Body of pancreas (tissue), 4 donors: ENCODE data around the gene DBF4B.

Experiments used
- POLR2A ChIP-seq, 3 donors: fragments of 450-650 bp; IDR thresholded peaks; one replicate each; pipeline ENCODE4 v1.6.1; 2016; ENCODE audit warnings: antibody characterized with exemption in 3 of 3, mild to moderate bottlenecking in 2 of 3
- TF ChIP-seq, protein P1 (sequence below), 7 experiments: fragments of 450-650 bp in 4 of 7; fragments of 200-600 bp in 3 of 7; sonication (generic) in 3 of 7; IDR thresholded peaks; one replicate each; pipeline ENCODE4 v1.5.1; 2016 to 2019; ENCODE audit warnings: antibody characterized with exemption in 7 of 7

DNA sequence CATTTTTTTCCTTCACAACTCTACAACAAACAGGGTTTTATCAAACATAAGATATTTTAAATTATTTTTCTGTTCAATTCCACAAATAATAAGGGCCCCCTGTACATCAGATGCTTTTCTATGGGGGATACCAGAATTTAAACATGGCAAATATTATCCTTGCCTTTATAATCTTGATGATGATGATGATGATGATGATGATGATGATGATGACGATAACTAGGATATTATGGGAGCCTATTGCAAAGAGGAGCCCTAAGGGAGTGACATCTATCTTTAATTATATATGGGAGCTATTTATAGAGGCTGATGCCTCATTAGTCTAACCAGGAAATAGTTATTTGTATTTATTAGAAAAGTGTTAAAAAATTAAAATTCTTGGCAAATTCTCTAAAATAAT lies 45.4 kb upstream of the DBF4B start:
- TF ChIP-seq, protein P1, sequence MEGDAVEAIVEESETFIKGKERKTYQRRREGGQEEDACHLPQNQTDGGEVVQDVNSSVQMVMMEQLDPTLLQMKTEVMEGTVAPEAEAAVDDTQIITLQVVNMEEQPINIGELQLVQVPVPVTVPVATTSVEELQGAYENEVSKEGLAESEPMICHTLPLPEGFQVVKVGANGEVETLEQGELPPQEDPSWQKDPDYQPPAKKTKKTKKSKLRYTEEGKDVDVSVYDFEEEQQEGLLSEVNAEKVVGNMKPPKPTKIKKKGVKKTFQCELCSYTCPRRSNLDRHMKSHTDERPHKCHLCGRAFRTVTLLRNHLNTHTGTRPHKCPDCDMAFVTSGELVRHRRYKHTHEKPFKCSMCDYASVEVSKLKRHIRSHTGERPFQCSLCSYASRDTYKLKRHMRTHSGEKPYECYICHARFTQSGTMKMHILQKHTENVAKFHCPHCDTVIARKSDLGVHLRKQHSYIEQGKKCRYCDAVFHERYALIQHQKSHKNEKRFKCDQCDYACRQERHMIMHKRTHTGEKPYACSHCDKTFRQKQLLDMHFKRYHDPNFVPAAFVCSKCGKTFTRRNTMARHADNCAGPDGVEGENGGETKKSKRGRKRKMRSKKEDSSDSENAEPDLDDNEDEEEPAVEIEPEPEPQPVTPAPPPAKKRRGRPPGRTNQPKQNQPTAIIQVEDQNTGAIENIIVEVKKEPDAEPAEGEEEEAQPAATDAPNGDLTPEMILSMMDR (IDR thresholded peaks at IDR 0.05) = no peak
- TF ChIP-seq POLR2A (IDR thresholded peaks at IDR 0.05) = no peak
